ENCODE results near the gene FOXN1. TPM values are rescaled to one million over a fixed set of nuclear protein-coding genes. Genes with fewer than 3 reads are reported as not detected.

Gene FOXN1
- total RNA-seq, 1 experiment from 2014 or later: not detected

DNA sequence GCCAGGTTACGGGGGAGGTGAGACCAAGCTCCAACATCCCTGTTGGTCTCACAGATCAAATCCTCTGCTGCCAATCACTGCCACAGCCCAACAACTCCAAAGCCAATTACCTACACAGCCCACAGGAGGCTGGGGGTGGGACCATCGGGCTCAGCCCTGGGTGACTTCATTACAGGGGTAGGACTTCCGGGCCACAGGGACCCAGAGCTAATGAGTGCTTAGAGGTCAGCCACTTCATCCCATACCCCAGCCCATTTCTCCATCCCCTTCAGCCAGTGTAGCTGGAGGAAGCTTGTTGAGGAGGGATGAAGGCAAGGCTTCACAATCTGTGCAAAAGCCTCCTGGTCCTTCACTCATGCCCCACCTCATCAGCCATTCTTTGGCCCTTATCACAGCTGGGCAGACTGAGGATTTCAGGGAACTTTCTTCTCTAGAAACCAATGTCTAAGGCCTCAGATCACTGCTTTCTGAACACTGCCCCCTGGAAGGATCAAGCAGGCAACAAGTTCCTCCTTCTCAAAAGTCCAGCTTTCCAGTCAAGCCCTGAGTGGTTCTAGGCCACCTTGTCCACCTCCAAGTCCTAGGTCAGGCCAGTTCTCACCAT is 5.8 kb downstream of the FOXN1 start:
- POLR2A ChIA-PET: no interaction called here
- Mint-ChIP-seq H3K27me3 (ENCODE audit: low read depth) (peaks cover 12% of the 10 kb centered on the region), H3K27ac (no peak overlapping the region), H3K36me3 (no peaks in the 10 kb centered on the region), H3K4me3 (no peak overlapping the region), H3K9me3 (peaks cover 15% of the 10 kb centered on the region), H3K4me1 (peaks cover 10% of the 10 kb centered on the region)
- no peak for ATAC-seq
- TF ChIP-seq GABPB1 (CRISPR knock-in tag; IDR thresholded peaks at IDR 0.05) (no peak), RELA (CRISPR knock-in tag; IDR thresholded peaks at IDR 0.05; ENCODE audit: borderline replicate concordance) (no peak), SOX15 (CRISPR knock-in tag; IDR thresholded peaks at IDR 0.05) (no peak), ESRRA (CRISPR knock-in tag; IDR thresholded peaks at IDR 0.05; ENCODE audit: borderline replicate concordance) (no peak), SMAD3 (CRISPR knock-in tag; IDR thresholded peaks at IDR 0.05; ENCODE audit: borderline replicate concordance) (no peak), GRHL2 (CRISPR knock-in tag; IDR thresholded peaks at IDR 0.05; ENCODE audit: insufficient replicate concordance, severe bottlenecking) (no peak), ZNF317 (CRISPR knock-in tag; IDR thresholded peaks at IDR 0.05; ENCODE audit: borderline replicate concordance, low read depth) (no peak), PRRX2 (CRISPR knock-in tag; IDR thresholded peaks at IDR 0.05) (no peak), OVOL2 (CRISPR knock-in tag; IDR thresholded peaks at IDR 0.05; ENCODE audit: borderline replicate concordance) (no peak), RORB (CRISPR knock-in tag; IDR thresholded peaks at IDR 0.05) (no peak)
- TF ChIP-seq, protein P1, sequence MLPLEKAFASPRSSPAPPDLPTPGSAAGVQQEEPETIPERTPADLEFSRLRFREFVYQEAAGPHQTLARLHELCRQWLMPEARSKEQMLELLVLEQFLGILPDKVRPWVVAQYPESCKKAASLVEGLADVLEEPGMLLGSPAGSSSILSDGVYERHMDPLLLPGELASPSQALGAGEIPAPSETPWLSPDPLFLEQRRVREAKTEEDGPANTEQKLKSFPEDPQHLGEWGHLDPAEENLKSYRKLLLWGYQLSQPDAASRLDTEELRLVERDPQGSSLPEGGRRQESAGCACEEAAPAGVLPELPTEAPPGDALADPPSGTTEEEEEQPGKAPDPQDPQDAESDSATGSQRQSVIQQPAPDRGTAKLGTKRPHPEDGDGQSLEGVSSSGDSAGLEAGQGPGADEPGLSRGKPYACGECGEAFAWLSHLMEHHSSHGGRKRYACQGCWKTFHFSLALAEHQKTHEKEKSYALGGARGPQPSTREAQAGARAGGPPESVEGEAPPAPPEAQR (CRISPR knock-in tag; IDR thresholded peaks at IDR 0.05): no peak
- CTCF ChIA-PET: interaction anchor here (1.0 to 1.8 kb wide), 4 partner anchors 8 to 95 kb away, joined by 3 to 5 read pairs (median 4); no protein-coding TSS in a partner anchor
- no peak for DNase-seq (ENCODE audit: low spot score)

DNA sequence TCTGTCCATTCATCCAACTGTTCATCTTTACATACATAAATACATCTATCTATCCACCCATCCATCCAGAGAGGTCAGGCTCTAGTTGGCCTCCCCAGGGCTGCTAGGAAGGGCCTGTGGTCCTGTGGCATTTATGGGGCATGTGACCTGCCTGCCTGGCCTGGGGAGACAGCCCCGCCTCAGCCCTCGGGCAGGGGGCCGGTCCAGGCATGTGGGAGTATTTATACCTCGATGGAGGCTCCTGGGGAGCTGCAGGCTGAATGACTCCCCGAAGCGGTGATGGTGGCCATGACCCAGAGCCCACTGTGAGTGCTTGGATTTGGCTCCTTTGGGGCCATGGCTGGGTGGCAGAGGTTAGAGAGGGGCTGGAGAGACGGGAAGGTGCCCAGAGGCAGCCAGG is 7.3 kb downstream of the FOXN1 start:
- peaks cover 18% of the 10 kb centered on the region for H3K9me3 Mint-ChIP-seq
- no peak for ATAC-seq
- TF ChIP-seq NFYB (CRISPR knock-in tag; conservative IDR thresholded peaks at IDR 0.05; ENCODE audit: low read depth) (no peak), FOXP1 (CRISPR knock-in tag; IDR thresholded peaks at IDR 0.05; ENCODE audit: borderline replicate concordance) (no peak), JUN (CRISPR knock-in tag; IDR thresholded peaks at IDR 0.05) (no peak), NFATC4 (CRISPR knock-in tag; IDR thresholded peaks at IDR 0.05) (no peak), ZNF121 (CRISPR knock-in tag; IDR thresholded peaks at IDR 0.05) (no peak)
- TF ChIP-seq, protein P2, sequence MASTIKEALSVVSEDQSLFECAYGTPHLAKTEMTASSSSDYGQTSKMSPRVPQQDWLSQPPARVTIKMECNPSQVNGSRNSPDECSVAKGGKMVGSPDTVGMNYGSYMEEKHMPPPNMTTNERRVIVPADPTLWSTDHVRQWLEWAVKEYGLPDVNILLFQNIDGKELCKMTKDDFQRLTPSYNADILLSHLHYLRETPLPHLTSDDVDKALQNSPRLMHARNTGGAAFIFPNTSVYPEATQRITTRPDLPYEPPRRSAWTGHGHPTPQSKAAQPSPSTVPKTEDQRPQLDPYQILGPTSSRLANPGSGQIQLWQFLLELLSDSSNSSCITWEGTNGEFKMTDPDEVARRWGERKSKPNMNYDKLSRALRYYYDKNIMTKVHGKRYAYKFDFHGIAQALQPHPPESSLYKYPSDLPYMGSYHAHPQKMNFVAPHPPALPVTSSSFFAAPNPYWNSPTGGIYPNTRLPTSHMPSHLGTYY (CRISPR knock-in tag; IDR thresholded peaks at IDR 0.05): no peak
- TF ChIP-seq, protein P3, sequence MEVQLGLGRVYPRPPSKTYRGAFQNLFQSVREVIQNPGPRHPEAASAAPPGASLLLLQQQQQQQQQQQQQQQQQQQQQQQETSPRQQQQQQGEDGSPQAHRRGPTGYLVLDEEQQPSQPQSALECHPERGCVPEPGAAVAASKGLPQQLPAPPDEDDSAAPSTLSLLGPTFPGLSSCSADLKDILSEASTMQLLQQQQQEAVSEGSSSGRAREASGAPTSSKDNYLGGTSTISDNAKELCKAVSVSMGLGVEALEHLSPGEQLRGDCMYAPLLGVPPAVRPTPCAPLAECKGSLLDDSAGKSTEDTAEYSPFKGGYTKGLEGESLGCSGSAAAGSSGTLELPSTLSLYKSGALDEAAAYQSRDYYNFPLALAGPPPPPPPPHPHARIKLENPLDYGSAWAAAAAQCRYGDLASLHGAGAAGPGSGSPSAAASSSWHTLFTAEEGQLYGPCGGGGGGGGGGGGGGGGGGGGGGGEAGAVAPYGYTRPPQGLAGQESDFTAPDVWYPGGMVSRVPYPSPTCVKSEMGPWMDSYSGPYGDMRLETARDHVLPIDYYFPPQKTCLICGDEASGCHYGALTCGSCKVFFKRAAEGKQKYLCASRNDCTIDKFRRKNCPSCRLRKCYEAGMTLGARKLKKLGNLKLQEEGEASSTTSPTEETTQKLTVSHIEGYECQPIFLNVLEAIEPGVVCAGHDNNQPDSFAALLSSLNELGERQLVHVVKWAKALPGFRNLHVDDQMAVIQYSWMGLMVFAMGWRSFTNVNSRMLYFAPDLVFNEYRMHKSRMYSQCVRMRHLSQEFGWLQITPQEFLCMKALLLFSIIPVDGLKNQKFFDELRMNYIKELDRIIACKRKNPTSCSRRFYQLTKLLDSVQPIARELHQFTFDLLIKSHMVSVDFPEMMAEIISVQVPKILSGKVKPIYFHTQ (CRISPR knock-in tag; IDR thresholded peaks at IDR 0.05): no peak
- H3K27ac Mint-ChIP-seq: no peak overlapping the region
- no peak overlapping the region for H3K4me3 Mint-ChIP-seq
- ChIA-PET CTCF (interaction anchor here (1.4 kb wide), 1 partner anchor 9 kb away, joined by 3 read pairs; no protein-coding TSS in a partner anchor), POLR2A (no interaction called here)
- peaks cover 8% of the 10 kb centered on the region for H3K27me3 Mint-ChIP-seq (ENCODE audit: low read depth)
- H3K4me1 Mint-ChIP-seq: peaks cover 3% of the 10 kb centered on the region; the same call in 1 of the 2 replicates
- DNase-seq (ENCODE audit: low spot score): no peak
- H3K36me3 Mint-ChIP-seq: no peaks in the 10 kb centered on the region

DNA sequence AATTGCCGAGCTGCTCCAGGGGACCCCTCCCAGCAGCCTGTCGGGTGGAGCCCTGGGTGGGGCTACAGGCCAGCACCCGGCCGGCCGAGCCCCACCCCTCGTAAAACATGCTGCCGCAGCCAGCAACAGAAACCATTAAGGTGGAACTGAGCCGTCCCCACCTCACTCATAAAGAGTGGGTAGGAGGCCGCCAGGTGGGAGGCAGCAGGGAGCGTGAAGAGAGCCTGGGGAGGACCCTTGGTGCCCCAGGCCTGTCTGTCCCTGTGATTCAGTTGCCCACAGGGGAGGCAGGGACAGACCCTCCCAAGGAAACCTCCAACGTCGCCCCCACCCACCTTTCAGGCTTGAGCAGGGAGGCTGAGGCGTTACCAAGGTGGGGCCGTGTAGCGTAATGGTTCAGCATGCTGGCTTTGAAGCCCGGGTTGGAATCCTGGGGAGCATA is 8.4 kb downstream of the FOXN1 start:
- H3K4me1 Mint-ChIP-seq: no peaks in the 10 kb centered on the region
- H3K27me3 Mint-ChIP-seq (ENCODE audit: low read depth): peaks cover 7% of the 10 kb centered on the region
- H3K4me3 Mint-ChIP-seq: no peak overlapping the region
- H3K36me3 Mint-ChIP-seq: no peaks in the 10 kb centered on the region
- no peak for DNase-seq (ENCODE audit: low spot score)
- POLR2A ChIA-PET: no interaction called here
- H3K9me3 Mint-ChIP-seq: peaks cover 18% of the 10 kb centered on the region
- no peak for ATAC-seq
- TF ChIP-seq ESRRA (CRISPR knock-in tag; IDR thresholded peaks at IDR 0.05; ENCODE audit: borderline replicate concordance): no peak
- no peak for TF ChIP-seq NR3C1 (CRISPR knock-in tag; conservative IDR thresholded peaks at IDR 0.05; ENCODE audit: low read depth)
- TF ChIP-seq, protein P4, sequence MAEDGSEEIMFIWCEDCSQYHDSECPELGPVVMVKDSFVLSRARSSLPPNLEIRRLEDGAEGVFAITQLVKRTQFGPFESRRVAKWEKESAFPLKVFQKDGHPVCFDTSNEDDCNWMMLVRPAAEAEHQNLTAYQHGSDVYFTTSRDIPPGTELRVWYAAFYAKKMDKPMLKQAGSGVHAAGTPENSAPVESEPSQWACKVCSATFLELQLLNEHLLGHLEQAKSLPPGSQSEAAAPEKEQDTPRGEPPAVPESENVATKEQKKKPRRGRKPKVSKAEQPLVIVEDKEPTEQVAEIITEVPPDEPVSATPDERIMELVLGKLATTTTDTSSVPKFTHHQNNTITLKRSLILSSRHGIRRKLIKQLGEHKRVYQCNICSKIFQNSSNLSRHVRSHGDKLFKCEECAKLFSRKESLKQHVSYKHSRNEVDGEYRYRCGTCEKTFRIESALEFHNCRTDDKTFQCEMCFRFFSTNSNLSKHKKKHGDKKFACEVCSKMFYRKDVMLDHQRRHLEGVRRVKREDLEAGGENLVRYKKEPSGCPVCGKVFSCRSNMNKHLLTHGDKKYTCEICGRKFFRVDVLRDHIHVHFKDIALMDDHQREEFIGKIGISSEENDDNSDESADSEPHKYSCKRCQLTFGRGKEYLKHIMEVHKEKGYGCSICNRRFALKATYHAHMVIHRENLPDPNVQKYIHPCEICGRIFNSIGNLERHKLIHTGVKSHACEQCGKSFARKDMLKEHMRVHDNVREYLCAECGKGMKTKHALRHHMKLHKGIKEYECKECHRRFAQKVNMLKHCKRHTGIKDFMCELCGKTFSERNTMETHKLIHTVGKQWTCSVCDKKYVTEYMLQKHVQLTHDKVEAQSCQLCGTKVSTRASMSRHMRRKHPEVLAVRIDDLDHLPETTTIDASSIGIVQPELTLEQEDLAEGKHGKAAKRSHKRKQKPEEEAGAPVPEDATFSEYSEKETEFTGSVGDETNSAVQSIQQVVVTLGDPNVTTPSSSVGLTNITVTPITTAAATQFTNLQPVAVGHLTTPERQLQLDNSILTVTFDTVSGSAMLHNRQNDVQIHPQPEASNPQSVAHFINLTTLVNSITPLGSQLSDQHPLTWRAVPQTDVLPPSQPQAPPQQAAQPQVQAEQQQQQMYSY (CRISPR knock-in tag; IDR thresholded peaks at IDR 0.05): no peak
- TF ChIP-seq ZNF396 (CRISPR knock-in tag; IDR thresholded peaks at IDR 0.05; ENCODE audit: borderline replicate concordance): no peak
- no peak for TF ChIP-seq NR1H2 (CRISPR knock-in tag; IDR thresholded peaks at IDR 0.05)
- CTCF ChIA-PET: no interaction called here
- H3K27ac Mint-ChIP-seq: no peak overlapping the region

Data from WTC11 (cell line).